ENCODE results near the gene GDPD5. TPM values are rescaled to one million over a fixed set of nuclear protein-coding genes. Genes with fewer than 3 reads are reported as not detected.
A peak's percentile ranks its signal among the peaks of the same experiment; 100 is the strongest.

Gene GDPD5
- polyA plus RNA-seq, 3 donors = 4.9 to 39.0 (median 7.6) TPM

DNA sequence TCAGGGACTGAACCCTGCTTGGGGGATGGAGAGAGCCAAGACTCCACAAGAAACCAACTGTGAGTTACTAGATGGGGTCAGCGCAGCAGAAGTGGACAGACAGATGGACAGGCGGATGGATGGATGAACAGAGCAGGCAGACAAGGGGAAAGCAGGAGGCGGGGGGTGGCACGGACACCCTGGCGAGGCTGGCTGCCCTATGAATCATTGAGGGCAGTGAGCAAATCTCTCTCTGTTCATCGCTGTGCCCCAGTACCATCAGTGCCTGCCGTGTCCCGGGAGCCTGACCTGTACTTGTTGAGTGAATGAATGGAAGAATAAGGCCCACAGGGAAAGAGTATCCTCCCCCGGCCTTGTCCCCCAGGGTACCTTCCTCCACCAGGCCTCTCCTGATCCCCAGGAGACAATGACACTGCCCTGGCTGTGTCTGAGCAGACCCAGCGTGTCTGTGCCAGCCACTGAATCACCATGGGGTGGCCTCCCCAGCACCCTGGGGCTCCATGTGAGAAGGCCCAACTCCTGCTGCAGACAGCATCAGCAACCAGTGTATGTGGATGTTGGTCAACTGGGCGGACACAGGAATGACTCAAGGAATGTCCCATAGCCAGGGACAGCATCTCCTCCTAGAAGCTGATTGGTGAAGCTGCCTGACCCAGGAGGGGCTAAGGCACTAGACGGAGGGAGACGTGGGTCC lies 87.6 kb downstream of the GDPD5 start:
- Mint-ChIP-seq H3K9me3 (no peaks in the 10 kb centered on the region), H3K36me3 (peaks cover 34 to 39% of the 10 kb centered on the region in 2 donors), H3K27me3 (ENCODE audit: low read depth in 3 of 3) (peaks cover 8 to 11% (median 10%) of the 10 kb centered on the region in 3 donors), H3K27ac (peak overlapping the region in 2 of 7 donors; percentile 0 to 22), H3K4me1 (no peaks in the 10 kb centered on the region), H3K4me3 (no peak overlapping the region)
- Histone ChIP-seq H3K36me3 (replicated peaks in 1 of 2; ENCODE audit: control insufficient read depth in 1 of 2, insufficient read depth in 2 of 2, low read length in 2 of 2) (peaks cover 0 to 18% of the 10 kb centered on the region in 2 donors), H3K9me3 (replicated peaks in 1 of 2; ENCODE audit: control insufficient read depth in 1 of 2, insufficient read depth in 1 of 2, low read length in 2 of 2) (no peaks in the 10 kb centered on the region), H3K4me1 (ENCODE audit: control insufficient read depth in 1 of 2, insufficient read depth in 2 of 2, low read length in 2 of 2) (no peaks in the 10 kb centered on the region), H3K27me3 (ENCODE audit: control insufficient read depth in 2 of 2, insufficient read depth in 2 of 2, low read length in 2 of 2) (peaks cover 0 to 7% of the 10 kb centered on the region in 2 donors), H3K9ac (ENCODE audit: insufficient read depth, low read length, poor library complexity, severe bottlenecking) (no peak overlapping the region), H3K27ac (ENCODE audit: low read depth in 1 of 2, low read length in 2 of 2) (no peak overlapping the region), H3K4me3 (replicated peaks in 1 of 3; ENCODE audit: low read depth in 2 of 3, low read length in 3 of 3) (no peak overlapping the region), H4K20me1 (ENCODE audit: insufficient read depth, low read length) (no peaks in the 10 kb centered on the region), H2AFZ (ENCODE audit: insufficient read depth, low read depth, low read length, poor library complexity, severe bottlenecking) (no peak overlapping the region), H3K4me2 (replicated peaks; ENCODE audit: extremely low read depth, low read length, poor library complexity, severe bottlenecking) (no peak overlapping the region), H3K79me2 (ENCODE audit: insufficient read depth, low read length) (no peaks in the 10 kb centered on the region)
- intact Hi-C loops (cut with micrococcal nuclease) = no loop called here
- TF ChIP-seq, protein P1, sequence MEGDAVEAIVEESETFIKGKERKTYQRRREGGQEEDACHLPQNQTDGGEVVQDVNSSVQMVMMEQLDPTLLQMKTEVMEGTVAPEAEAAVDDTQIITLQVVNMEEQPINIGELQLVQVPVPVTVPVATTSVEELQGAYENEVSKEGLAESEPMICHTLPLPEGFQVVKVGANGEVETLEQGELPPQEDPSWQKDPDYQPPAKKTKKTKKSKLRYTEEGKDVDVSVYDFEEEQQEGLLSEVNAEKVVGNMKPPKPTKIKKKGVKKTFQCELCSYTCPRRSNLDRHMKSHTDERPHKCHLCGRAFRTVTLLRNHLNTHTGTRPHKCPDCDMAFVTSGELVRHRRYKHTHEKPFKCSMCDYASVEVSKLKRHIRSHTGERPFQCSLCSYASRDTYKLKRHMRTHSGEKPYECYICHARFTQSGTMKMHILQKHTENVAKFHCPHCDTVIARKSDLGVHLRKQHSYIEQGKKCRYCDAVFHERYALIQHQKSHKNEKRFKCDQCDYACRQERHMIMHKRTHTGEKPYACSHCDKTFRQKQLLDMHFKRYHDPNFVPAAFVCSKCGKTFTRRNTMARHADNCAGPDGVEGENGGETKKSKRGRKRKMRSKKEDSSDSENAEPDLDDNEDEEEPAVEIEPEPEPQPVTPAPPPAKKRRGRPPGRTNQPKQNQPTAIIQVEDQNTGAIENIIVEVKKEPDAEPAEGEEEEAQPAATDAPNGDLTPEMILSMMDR (IDR thresholded peaks at IDR 0.05) = no peak
- no peak for DNase-seq
- WGBS (ENCODE audit: insufficient coverage) = 97% methylated on average over 9 of the region's 13 CpGs

DNA sequence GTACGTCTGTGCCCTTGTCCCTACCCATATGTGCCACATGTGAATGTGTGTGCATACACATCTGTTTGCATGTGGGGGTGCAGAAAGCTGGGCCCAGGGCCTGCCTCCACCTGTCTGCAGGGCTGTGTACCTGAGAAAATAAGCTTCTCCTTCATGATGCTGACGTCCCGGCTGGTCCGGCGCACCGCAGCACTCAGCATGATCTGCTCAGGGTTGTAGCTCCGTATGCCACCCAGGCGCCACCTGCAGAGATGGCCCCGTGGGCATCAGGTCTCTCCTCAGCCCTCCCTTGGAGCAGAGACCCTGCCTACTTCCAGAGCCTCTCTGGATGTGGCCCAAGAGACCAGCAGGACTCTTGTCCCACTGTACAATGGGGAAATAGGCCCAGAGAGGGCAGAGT lies 88.9 kb downstream of the GDPD5 start:
- TF ChIP-seq, protein P1 (IDR thresholded peaks at IDR 0.05) = no peak

More for the DNA sequence above, 88.9 kb downstream of the GDPD5 start:
- no peaks in the 10 kb centered on the region for H4K20me1 ChIP-seq (ENCODE audit: insufficient read depth, low read length)
- no peak overlapping the region for H3K27ac Mint-ChIP-seq
- no peak overlapping the region for H3K4me3 ChIP-seq (replicated peaks in 1 of 3; ENCODE audit: low read depth in 2 of 3, low read length in 3 of 3)
- H3K4me2 ChIP-seq (replicated peaks; ENCODE audit: extremely low read depth, low read length, poor library complexity, severe bottlenecking) = no peak overlapping the region
- intact Hi-C loops (cut with micrococcal nuclease) = no loop called here
- WGBS (ENCODE audit: insufficient coverage) = 97% methylated on average over 8 of the region's 9 CpGs
- H3K9me3 ChIP-seq (replicated peaks in 1 of 2; ENCODE audit: control insufficient read depth in 1 of 2, insufficient read depth in 1 of 2, low read length in 2 of 2) = no peaks in the 10 kb centered on the region
- H2AFZ ChIP-seq (ENCODE audit: insufficient read depth, low read depth, low read length, poor library complexity, severe bottlenecking) = no peak overlapping the region
- H3K4me1 Mint-ChIP-seq = peaks cover 4% of the 10 kb centered on the region
- DNase-seq = no peak
- peaks cover 9 to 21% of the 10 kb centered on the region in 2 donors for H3K27me3 ChIP-seq (ENCODE audit: control insufficient read depth in 2 of 2, insufficient read depth in 2 of 2, low read length in 2 of 2)
- no peak overlapping the region for H3K27ac ChIP-seq (ENCODE audit: low read depth in 1 of 2, low read length in 2 of 2)
- peaks cover 20 to 24% (median 23%) of the 10 kb centered on the region in 3 donors for H3K27me3 Mint-ChIP-seq (ENCODE audit: low read depth in 3 of 3)
- H3K4me1 ChIP-seq (ENCODE audit: control insufficient read depth in 1 of 2, insufficient read depth in 2 of 2, low read length in 2 of 2) = peaks cover 0 to 3% of the 10 kb centered on the region in 2 donors
- peaks cover 0 to 18% of the 10 kb centered on the region in 2 donors for H3K36me3 ChIP-seq (replicated peaks in 1 of 2; ENCODE audit: control insufficient read depth in 1 of 2, insufficient read depth in 2 of 2, low read length in 2 of 2)
- no peak overlapping the region for H3K9ac ChIP-seq (ENCODE audit: insufficient read depth, low read length, poor library complexity, severe bottlenecking)
- H3K36me3 Mint-ChIP-seq = peaks cover 34 to 41% of the 10 kb centered on the region in 2 donors
- peaks cover 0 to 4% (median 0%) of the 10 kb centered on the region in 7 donors for H3K9me3 Mint-ChIP-seq
- no peaks in the 10 kb centered on the region for H3K79me2 ChIP-seq (ENCODE audit: insufficient read depth, low read length)
- H3K4me3 Mint-ChIP-seq = no peak overlapping the region
